H1 (cell line): ENCODE measurements around the gene IL1A. TPM values are rescaled to one million over a fixed set of nuclear protein-coding genes. Genes with fewer than 3 reads are reported as not detected.

Experiments used
- CTCF ChIA-PET: fragments of 300-600 bp; sonication (Branson Sonifier 250); formaldehyde crosslinking; loops from one replicate; lab custom pipeline; 2021; ENCODE audit not compliant: partially characterized antibody; lab: Charles Lee
- POLR2A ChIA-PET: fragments of 300-600 bp; sonication (Branson Sonifier 250); formaldehyde crosslinking; loops from one replicate; lab custom pipeline; 2021; ENCODE audit warnings: inconsistent platforms; ENCODE audit not compliant: partially characterized antibody; lab: Charles Lee
- DNase-seq, 2 experiments: peaks; one replicate each; pipeline versions ENCODE4 v3.0.0 to v3.0.0-alpha.2; 2010 to 2022; ENCODE audit warnings: low spot score in 2 of 2, low read depth in 1 of 2, mixed read lengths in 1 of 2
- FAIRE-seq: peaks from 2 replicates; lab custom pipeline; 2011; peaks lifted over from hg19 to GRCh38; lab: Jason Lieb, UNC
- H2AFZ ChIP-seq: 2 replicates; pipeline ENCODE4 v1.8.1; 2012; ENCODE audit warnings: low read length, inconsistent platforms
- H2AK5ac ChIP-seq: 2 replicates; pipeline ENCODE4 v1.6.1; 2013; ENCODE audit warnings: low read depth, low read length
- H2BK120ac ChIP-seq: replicated peaks from 2 replicates; pipeline ENCODE3; 2013; ENCODE audit warnings: low read depth, low read length, inconsistent platforms
- H2BK12ac ChIP-seq: 2 replicates; pipeline ENCODE4 v1.6.1; 2013; ENCODE audit warnings: low read depth, low read length
- H2BK15ac ChIP-seq: 2 replicates; pipeline ENCODE4 v1.6.1; 2013; ENCODE audit warnings: low read length
- H2BK20ac ChIP-seq: 2 replicates; pipeline ENCODE4 v1.6.1; 2013; ENCODE audit warnings: low read length
- H2BK5ac ChIP-seq: 2 replicates; pipeline ENCODE4 v1.6.1; 2013; ENCODE audit warnings: low read depth, low read length
- H3K14ac ChIP-seq: 2 replicates; pipeline ENCODE4 v1.6.1; 2013; ENCODE audit warnings: inconsistent platforms; ENCODE audit not compliant: insufficient read length
- H3K18ac ChIP-seq: 2 replicates; pipeline ENCODE4 v1.6.1; 2013; ENCODE audit warnings: low read length; ENCODE audit errors: extremely low read depth
- H3K23ac ChIP-seq: 2 replicates; pipeline ENCODE4 v1.6.1; 2013; ENCODE audit warnings: inconsistent platforms; ENCODE audit not compliant: insufficient read length
- H3K23me2 ChIP-seq: 2 replicates; pipeline ENCODE4 v1.6.1; 2013; ENCODE audit warnings: low read depth, low read length
- H3K27ac ChIP-seq: 2 replicates; pipeline ENCODE4 v1.6.1; 2011; ENCODE audit warnings: low read depth, low read length, inconsistent platforms
- H3K27me3 ChIP-seq, 4 experiments: replicated peaks in 1 of 4; 1 replicate in 1 of 4; 2 replicates in 3 of 4; pipeline versions ENCODE4 v1.6.1 to v1.8.1; 2011 to 2013; ENCODE audit warnings: low read length in 3 of 4, mild to moderate bottlenecking in 3 of 4, inconsistent platforms in 2 of 4, mixed read lengths in 2 of 4, moderate library complexity in 1 of 4; ENCODE audit not compliant: control insufficient read depth in 3 of 4, insufficient read depth in 3 of 4; ENCODE audit errors: extremely low read depth in 1 of 4
- H3K36me3 ChIP-seq, 4 experiments: 2 replicates each; pipeline versions ENCODE4 v1.6.1 to v1.8.1; 2011 to 2013; ENCODE audit warnings: mild to moderate bottlenecking in 4 of 4, low read length in 3 of 4, moderate library complexity in 2 of 4, control low read depth in 1 of 4, inconsistent platforms in 1 of 4; ENCODE audit not compliant: insufficient read depth in 4 of 4, control insufficient read depth in 2 of 4
- H3K4ac ChIP-seq: replicated peaks from 2 replicates; pipeline ENCODE3; 2013; ENCODE audit warnings: low read length, low read depth, mixed read lengths, inconsistent platforms; ENCODE audit not compliant: insufficient read length
- H3K4me1 ChIP-seq, 4 experiments: replicated peaks in 1 of 4; 1 replicate in 1 of 4; 2 replicates in 3 of 4; pipeline versions ENCODE4 v1.6.1 to v1.8.1; 2011 to 2013; ENCODE audit warnings: low read length in 3 of 4, inconsistent platforms in 2 of 4, mixed read lengths in 1 of 4; ENCODE audit not compliant: insufficient read depth in 4 of 4, control insufficient read depth in 3 of 4
- H3K4me2 ChIP-seq, 2 experiments: 2 replicates each; pipeline versions ENCODE4 v1.6.1 to v1.8.1; 2011 to 2013; ENCODE audit warnings: low read depth in 2 of 2, low read length in 2 of 2, control low read depth in 1 of 2, inconsistent platforms in 1 of 2, mild to moderate bottlenecking in 1 of 2; ENCODE audit not compliant: insufficient read depth in 1 of 2
- H3K4me3 ChIP-seq, 4 experiments: fragments of 200-600, 300-600 bp in 1 of 4; sonication (generic), shearing (Covaris generic), sonication (Bioruptor Twin) in 1 of 4; 2 replicates each; pipeline versions ENCODE4 v1.5.1 to v1.8.1; 2011 to 2016; ENCODE audit warnings: low read length in 4 of 4, low read depth in 3 of 4, control low read depth in 2 of 4, inconsistent platforms in 2 of 4, mild to moderate bottlenecking in 2 of 4, mixed read lengths in 1 of 4, moderate library complexity in 1 of 4; ENCODE audit not compliant: insufficient read depth in 2 of 4; ENCODE audit errors: extremely low read depth in 1 of 4
- H3K56ac ChIP-seq: replicated peaks from 2 replicates; pipeline ENCODE3; 2013; ENCODE audit warnings: low read depth, mild to moderate bottlenecking, mixed read lengths, low read length, inconsistent platforms; ENCODE audit not compliant: insufficient read length
- H3K79me1 ChIP-seq: 2 replicates; pipeline ENCODE4 v1.6.1; 2013; ENCODE audit warnings: low read depth, low read length, control low read depth
- H3K79me2 ChIP-seq, 2 experiments: 2 replicates each; pipeline versions ENCODE4 v1.6.1 to v1.8.1; 2012 to 2013; ENCODE audit warnings: low read length in 2 of 2, mild to moderate bottlenecking in 2 of 2, inconsistent platforms in 1 of 2; ENCODE audit not compliant: insufficient read depth in 2 of 2, control insufficient read depth in 1 of 2
- H3K9ac ChIP-seq, 4 experiments: replicated peaks in 1 of 4; 1 replicate in 1 of 4; 2 replicates in 3 of 4; pipeline versions ENCODE4 v1.6.1 to v1.8.1; 2011 to 2013; ENCODE audit warnings: low read depth in 3 of 4, low read length in 3 of 4, control low read depth in 2 of 4, mild to moderate bottlenecking in 2 of 4, moderate library complexity in 2 of 4, inconsistent platforms in 1 of 4; ENCODE audit errors: extremely low read depth in 1 of 4
- H3K9me3 ChIP-seq, 2 experiments: 2 replicates each; pipeline versions ENCODE4 v1.6.1 to v1.8.1; 2012 to 2013; ENCODE audit warnings: mild to moderate bottlenecking in 2 of 2, moderate library complexity in 2 of 2, control low read depth in 1 of 2, inconsistent platforms in 1 of 2, low read depth in 1 of 2, low read length in 1 of 2, mixed read lengths in 1 of 2; ENCODE audit not compliant: insufficient read depth in 2 of 2
- H4K20me1 ChIP-seq, 2 experiments: replicated peaks in 1 of 2; 2 replicates each; pipeline versions ENCODE3 to v1.8.1; 2011 to 2013; ENCODE audit warnings: inconsistent platforms in 2 of 2, low read length in 2 of 2, mild to moderate bottlenecking in 1 of 2; ENCODE audit not compliant: insufficient read depth in 2 of 2, control insufficient read depth in 1 of 2
- H4K5ac ChIP-seq: 2 replicates; pipeline ENCODE4 v1.6.1; 2013; ENCODE audit warnings: low read length, low read depth, mixed read lengths, inconsistent platforms; ENCODE audit not compliant: insufficient read length
- H4K8ac ChIP-seq: 2 replicates; pipeline ENCODE4 v1.8.0; 2013; ENCODE audit warnings: mild to moderate bottlenecking, moderate library complexity, low read length, inconsistent platforms; ENCODE audit not compliant: insufficient read depth; ENCODE audit errors: extremely low read depth
- H4K91ac ChIP-seq: replicated peaks from 2 replicates; pipeline ENCODE3; 2013; ENCODE audit warnings: low read length, mixed read lengths, inconsistent platforms; ENCODE audit not compliant: insufficient read length
- CBX8 ChIP-seq: fragments of 300-800, 300-1000 bp; sonication (generic); IDR thresholded peaks from 2 replicates; pipeline ENCODE4 v1.7.1; 2016; ENCODE audit warnings: low read depth, low read length, borderline replicate concordance
- EZH2 ChIP-seq: fragments of 200-600 bp; sonication (generic); IDR thresholded peaks from 2 replicates; pipeline ENCODE4 v1.7.1; 2012; ENCODE audit warnings: low read depth, mild to moderate bottlenecking, moderate library complexity, low read length, inconsistent platforms; ENCODE audit not compliant: severe bottlenecking
- KDM1A ChIP-seq: fragments of 200-600, 300-600 bp; sonication (generic); IDR thresholded peaks from 2 replicates; pipeline ENCODE4 v1.7.1; 2016; ENCODE audit warnings: mild to moderate bottlenecking, low read length, borderline replicate concordance
- RBBP5 ChIP-seq: IDR thresholded peaks from 2 replicates; pipeline ENCODE4 v1.7.1; 2012; ENCODE audit warnings: low read depth, mild to moderate bottlenecking, inconsistent platforms, low read length, moderate library complexity, borderline replicate concordance
- TAF7 ChIP-seq: optimal IDR thresholded peaks from 2 replicates; pipeline ENCODE3; 2011; ENCODE audit warnings: low read depth, mild to moderate bottlenecking, inconsistent platforms, low read length, moderate library complexity, borderline replicate concordance
- WGBS, 2 experiments: shearing (Covaris generic) in 1 of 2; methylation state at CpG; one replicate each; pipeline versions ENCODE4 v1.1.6 to v1.1.7; 2013 to 2015; ENCODE audit warnings: low lambda C conversion rate in 2 of 2, mixed read lengths in 2 of 2, inconsistent platforms in 1 of 2, low coverage in 1 of 2, missing lambda C conversion rate in 1 of 2; ENCODE audit not compliant: insufficient replicate concordance in 2 of 2, insufficient coverage in 1 of 2, insufficient read length in 1 of 2; ENCODE audit errors: extremely low coverage in 1 of 2, missing lambda C conversion rate in 1 of 2; 5-methylcytosine and 5-hydroxymethylcytosine counted together
- polyA plus RNA-seq, 7 experiments: library from polyadenylated mRNA; depleted of rRNA in 3 of 7; stranded (reverse) in 5 of 7; unstranded in 2 of 7; fragments of >200 nt in 5 of 7; fragments of 200-250 nt in 2 of 7; gene quantifications; 1 replicate in 5 of 7; 2 replicates in 1 of 7; 4 replicates in 1 of 7; pipeline versions ENCODE4 v1.2.1 to v1.2.3, GENCODE V29; 2011 to 2013; ENCODE audit warnings: missing spikeins in 2 of 7, mixed read lengths in 2 of 7
- total RNA-seq: library from RNA; stranded (reverse); fragmentation: NEBNext Ultra II Directional; extraction: Animal tissue kit (Norgen Biotek cat#: 25700); gene quantifications from 2 replicates; pipeline ENCODE4 v1.2.1, GENCODE V29; 2021

Gene IL1A
- total and polyA plus RNA-seq, 2 of the 8 experiments (the other 6 are each of a cell fraction or from before 2014, with no cell fraction given), result 0.32 to 0.74 TPM

DNA sequence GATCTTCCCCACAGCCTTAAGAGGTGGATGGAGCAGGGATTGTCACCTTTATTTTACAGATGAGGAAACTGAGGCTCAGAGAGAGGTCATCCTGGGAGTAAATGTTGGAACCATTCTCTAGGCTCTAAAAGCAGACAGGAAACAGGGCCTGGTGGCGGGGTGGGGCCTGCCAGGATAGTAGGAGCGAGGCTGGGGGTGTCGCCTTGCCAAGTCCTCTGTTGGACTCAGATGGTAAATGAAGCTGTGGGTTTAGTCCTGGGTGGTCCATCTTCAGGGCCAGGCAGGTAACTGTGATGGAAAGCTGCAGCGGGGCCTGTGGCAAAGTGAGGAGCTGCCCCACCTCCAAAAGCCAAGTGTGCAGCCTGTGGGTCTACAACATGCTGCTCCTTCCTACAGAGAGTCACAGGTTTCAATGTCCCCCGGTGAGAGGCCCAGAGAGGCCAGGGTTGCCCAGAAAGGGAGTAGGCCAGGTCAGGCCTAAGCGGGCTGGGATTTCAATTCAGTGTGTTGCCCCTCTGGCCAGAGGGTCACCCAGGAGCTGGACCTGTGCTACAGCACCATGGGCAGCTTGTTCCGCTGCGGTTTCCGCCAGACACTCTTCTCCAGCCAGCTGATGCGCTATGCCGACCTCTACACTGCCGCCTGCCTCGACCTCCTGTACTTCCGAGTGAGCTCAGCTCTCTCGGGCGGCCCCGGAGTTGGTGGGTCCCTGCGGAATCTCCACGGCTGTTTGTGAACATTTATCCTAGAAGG lies 56.8 kb downstream of the IL1A start:
- no peak overlapping the region for H3K4me3 ChIP-seq
- H3K36me3 ChIP-seq, result no peaks in the 10 kb centered on the region
- no peak overlapping the region for H4K91ac ChIP-seq
- H3K4ac ChIP-seq, result no peak overlapping the region
- no peak overlapping the region for H2AFZ ChIP-seq
- H2BK20ac ChIP-seq, result no peak overlapping the region
- CTCF ChIA-PET, result interaction anchor here (0.6 to 10.5 kb wide), 38 partner anchors 14 to 232 kb away, joined by 3 to 185 read pairs (median 8); partner anchors contain the start of genes CHCHD5 and SLC20A1
- H3K79me2 ChIP-seq, result no peaks in the 10 kb centered on the region
- no peak overlapping the region for H2BK12ac ChIP-seq
- no peak overlapping the region for H2BK120ac ChIP-seq
- no peaks in the 10 kb centered on the region for H3K23me2 ChIP-seq
- H4K8ac ChIP-seq, result no peak overlapping the region
- no peak overlapping the region for H3K23ac ChIP-seq
- no peak overlapping the region for H3K56ac ChIP-seq
- no peak for DNase-seq
- H3K18ac ChIP-seq, result no peak overlapping the region
- H4K5ac ChIP-seq, result no peak overlapping the region
- H3K9me3 ChIP-seq, result no peaks in the 10 kb centered on the region
- no peaks in the 10 kb centered on the region for H3K79me1 ChIP-seq
- no peak overlapping the region for H3K27ac ChIP-seq
- no peak overlapping the region for H3K9ac ChIP-seq
- no peak overlapping the region for H3K14ac ChIP-seq
- H4K20me1 ChIP-seq, result no peaks in the 10 kb centered on the region
- H3K27me3 ChIP-seq, result no peaks in the 10 kb centered on the region
- H3K4me1 ChIP-seq, result no peaks in the 10 kb centered on the region; a peak in 2 of 7 replicates
- no peak overlapping the region for H3K4me2 ChIP-seq
- H2BK5ac ChIP-seq, result no peak overlapping the region
- FAIRE-seq, result no peak
- TF ChIP-seq CBX8 (no peak), KDM1A (no peak), EZH2 (no peak), TAF7 (no peak), RBBP5 (no peak)
- no peak overlapping the region for H2BK15ac ChIP-seq
- H2AK5ac ChIP-seq, result no peak overlapping the region
- 87% methylated on average over 18 of the region's 19 CpGs; no CpG with 5 or more reads in 1 of the 2 experiments for WGBS, 2 experiments
- POLR2A ChIA-PET, result interaction anchor here (1.0 to 1.4 kb wide), 4 partner anchors 11 to 142 kb away, joined by 3 to 4 read pairs (median 4); no protein-coding TSS in a partner anchor
